LNCAP (cell line): ENCODE results near the gene TMUB1.

Experiments used
- TF ChIP-seq, protein P1 (sequence below): fragments of 450-650 bp; IDR thresholded peaks from 2 replicates; pipeline ENCODE4 v1.5.1; 2017; ENCODE audit warnings: mild to moderate bottlenecking

TMUB1 gene

GRCh38 chr7:151129117-151129959, 46.0 kb upstream of the TMUB1 start:
- TF ChIP-seq, protein P1, sequence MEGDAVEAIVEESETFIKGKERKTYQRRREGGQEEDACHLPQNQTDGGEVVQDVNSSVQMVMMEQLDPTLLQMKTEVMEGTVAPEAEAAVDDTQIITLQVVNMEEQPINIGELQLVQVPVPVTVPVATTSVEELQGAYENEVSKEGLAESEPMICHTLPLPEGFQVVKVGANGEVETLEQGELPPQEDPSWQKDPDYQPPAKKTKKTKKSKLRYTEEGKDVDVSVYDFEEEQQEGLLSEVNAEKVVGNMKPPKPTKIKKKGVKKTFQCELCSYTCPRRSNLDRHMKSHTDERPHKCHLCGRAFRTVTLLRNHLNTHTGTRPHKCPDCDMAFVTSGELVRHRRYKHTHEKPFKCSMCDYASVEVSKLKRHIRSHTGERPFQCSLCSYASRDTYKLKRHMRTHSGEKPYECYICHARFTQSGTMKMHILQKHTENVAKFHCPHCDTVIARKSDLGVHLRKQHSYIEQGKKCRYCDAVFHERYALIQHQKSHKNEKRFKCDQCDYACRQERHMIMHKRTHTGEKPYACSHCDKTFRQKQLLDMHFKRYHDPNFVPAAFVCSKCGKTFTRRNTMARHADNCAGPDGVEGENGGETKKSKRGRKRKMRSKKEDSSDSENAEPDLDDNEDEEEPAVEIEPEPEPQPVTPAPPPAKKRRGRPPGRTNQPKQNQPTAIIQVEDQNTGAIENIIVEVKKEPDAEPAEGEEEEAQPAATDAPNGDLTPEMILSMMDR = no peak

DNA sequence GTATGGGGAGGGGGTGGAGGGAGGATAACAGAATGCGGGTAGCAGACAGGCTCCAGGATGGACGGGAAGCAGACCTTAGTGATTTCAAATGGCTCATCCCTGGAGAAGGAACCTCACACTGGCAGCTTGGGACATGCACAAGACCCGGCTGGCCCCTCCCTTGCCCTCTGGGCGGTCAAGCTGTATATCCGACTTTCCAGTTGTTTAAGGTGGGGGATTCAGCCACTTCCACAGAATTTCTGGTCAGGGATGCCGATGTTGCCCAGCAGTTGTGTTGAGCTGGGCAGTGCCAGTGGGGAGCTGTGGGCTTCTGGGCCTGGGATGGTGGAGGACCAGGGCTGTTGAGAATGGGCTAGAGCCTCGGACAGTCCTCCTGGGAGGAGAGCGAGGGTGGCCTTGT, 45.4 kb upstream of the TMUB1 start:
- TF ChIP-seq, protein P1 = no peak

DNA sequence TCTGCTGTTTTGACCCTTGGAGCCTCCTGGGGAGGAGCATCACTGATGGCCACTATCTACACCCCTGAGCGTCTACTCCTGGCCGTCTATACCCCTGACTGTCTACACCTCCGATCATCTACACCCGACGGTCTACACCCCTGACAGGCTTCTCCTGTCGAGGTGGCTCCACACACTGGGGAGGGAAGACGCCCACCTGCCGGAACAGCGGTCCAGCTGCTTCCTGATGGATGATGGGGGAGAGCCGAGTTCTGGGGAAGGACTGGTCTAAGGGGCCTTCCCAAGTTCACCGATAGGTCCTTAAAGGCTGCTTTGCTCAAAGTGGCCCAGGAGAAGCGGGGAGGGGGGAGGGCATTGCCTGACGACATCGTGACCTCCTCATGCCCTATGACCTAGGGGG, 44.9 kb upstream of the TMUB1 start:
- TF ChIP-seq, protein P1 = no peak

DNA sequence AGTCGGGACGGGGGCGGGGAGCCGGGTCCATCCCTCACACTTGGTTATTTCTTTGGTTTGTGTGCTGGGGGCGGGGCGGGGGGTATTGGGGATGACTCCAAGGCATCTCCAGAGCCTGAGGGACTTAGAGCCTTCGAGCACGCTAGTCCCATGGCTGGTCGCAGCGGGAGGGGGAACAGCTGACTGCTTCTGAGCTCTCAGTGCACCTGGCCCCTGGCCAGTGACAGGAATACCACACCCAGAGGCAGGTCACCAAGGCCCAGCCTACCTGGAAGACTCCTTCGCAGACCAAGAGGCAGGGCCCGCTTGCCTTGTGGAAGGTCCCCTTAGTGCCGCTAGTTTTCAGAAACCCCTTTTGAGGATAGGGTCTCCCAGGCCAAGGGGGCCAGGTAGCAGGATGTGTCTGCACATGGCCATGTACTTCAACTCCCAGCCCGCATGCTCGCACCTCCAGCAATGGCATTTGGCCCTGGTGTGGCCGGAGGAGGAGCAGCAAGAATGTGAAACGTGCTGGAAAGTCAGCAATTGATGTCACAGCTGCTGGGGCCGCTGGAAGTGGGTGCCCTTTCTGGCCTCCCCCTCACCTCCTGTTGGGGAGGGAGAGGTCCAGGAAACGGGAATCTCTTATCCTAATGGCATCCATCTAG, 43.3 kb upstream of the TMUB1 start:
- TF ChIP-seq, protein P1 = no peak

GRCh38 chr7:151125846-151126481, 42.7 kb upstream of the TMUB1 start:
- TF ChIP-seq, protein P1 = no peak

- TF ChIP-seq, protein P1 = no peak
Measured at GRCh38 chr7:151125470-151125845, 42.2 kb upstream of the TMUB1 start.

DNA sequence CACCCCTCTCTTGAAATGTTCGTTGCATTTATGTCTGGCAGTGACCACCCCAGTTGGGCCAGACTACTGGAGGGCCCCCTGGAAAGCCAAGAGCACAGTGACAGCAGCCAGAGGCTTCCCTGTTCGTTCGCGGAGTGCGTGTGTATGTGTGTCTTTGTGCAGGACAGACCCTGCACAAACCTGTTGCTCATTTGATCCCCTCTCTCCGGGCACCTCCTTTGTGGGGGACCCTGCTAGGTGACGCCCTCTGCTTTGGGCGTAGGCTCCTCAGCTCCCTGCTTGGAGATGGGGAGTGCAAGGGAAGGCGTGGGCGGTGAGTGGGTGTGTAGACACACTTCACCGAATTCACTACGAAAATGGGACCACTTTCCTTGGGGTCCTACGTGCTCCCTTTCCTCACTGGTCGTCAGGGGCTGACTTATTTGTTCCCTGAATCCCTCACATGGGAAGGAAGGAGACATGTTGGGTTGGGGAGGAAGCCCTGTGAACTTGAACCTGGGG, 41.7 kb upstream of the TMUB1 start:
- TF ChIP-seq, protein P1 = no peak
